HepG2 (cell line): ENCODE data around the gene SQOR. TPM values are rescaled to one million over a fixed set of nuclear protein-coding genes. Genes with fewer than 3 reads are reported as not detected.

Source experiments
- HOXA3 ChIP-seq: sonication (generic); formaldehyde crosslinking; IDR thresholded peaks from 2 replicates; pipeline ENCODE4 v1.5.0; 2020; ENCODE audit warnings: missing genetic modification reagents
- KLF9 ChIP-seq: IDR thresholded peaks from 2 replicates; pipeline ENCODE4 v1.6.1; 2016; ENCODE audit warnings: low read depth
- LCORL ChIP-seq, 2 experiments: fragments of 450-650 bp in 1 of 2; sonication (generic) in 1 of 2; formaldehyde crosslinking in 1 of 2; IDR thresholded peaks; 2 replicates each; pipeline versions ENCODE4 v1.5.0 to v1.6.1; 2017 to 2020; ENCODE audit warnings: antibody characterized with exemption in 1 of 2, missing genetic modification reagents in 1 of 2
- MTA1 ChIP-seq: sonication (generic); formaldehyde crosslinking; IDR thresholded peaks from 2 replicates; pipeline ENCODE4 v1.4.0; 2020; ENCODE audit warnings: missing genetic modification reagents, mild to moderate bottlenecking, borderline replicate concordance
- NFKBIZ ChIP-seq: IDR thresholded peaks from 2 replicates; pipeline ENCODE4 v1.6.1; 2018; ENCODE audit warnings: missing genetic modification reagents, missing compliant biosample characterization
- NR1H2 ChIP-seq: sonication (generic); formaldehyde crosslinking; IDR thresholded peaks from 2 replicates; pipeline ENCODE4 v1.8.1; 2022; ENCODE audit warnings: low read depth, missing genetic modification reagents, borderline replicate concordance
- RAD51 ChIP-seq: fragments of 450-650 bp; IDR thresholded peaks from 2 replicates; pipeline ENCODE4 v1.6.1; 2016; ENCODE audit warnings: borderline replicate concordance
- RFXANK ChIP-seq: IDR thresholded peaks from 2 replicates; pipeline ENCODE4 v1.6.1; 2016
- SATB2 ChIP-seq: sonication (generic); formaldehyde crosslinking; IDR thresholded peaks from 2 replicates; pipeline ENCODE4 v1.5.0; 2020; ENCODE audit warnings: missing genetic modification reagents
- TBX3 ChIP-seq: fragments of 450-650 bp; IDR thresholded peaks from 2 replicates; pipeline ENCODE4 v1.6.1; 2017; ENCODE audit warnings: antibody characterized with exemption, mild to moderate bottlenecking, inconsistent platforms, borderline replicate concordance
- ZBTB3 ChIP-seq: sonication (generic); formaldehyde crosslinking; IDR thresholded peaks from 2 replicates; pipeline ENCODE4 v1.4.0; 2020; ENCODE audit warnings: low read depth, mild to moderate bottlenecking, moderate library complexity, missing genetic modification reagents, borderline replicate concordance
- ZFP62 ChIP-seq: sonication (generic); formaldehyde crosslinking; IDR thresholded peaks from 2 replicates; pipeline ENCODE4 v1.4.0; 2020; ENCODE audit warnings: missing genetic modification reagents
- ZNF253 ChIP-seq: sonication (generic); formaldehyde crosslinking; IDR thresholded peaks from 2 replicates; pipeline ENCODE4 v1.8.0; 2022; ENCODE audit warnings: mild to moderate bottlenecking, missing genetic modification reagents, borderline replicate concordance
- ZNF335 ChIP-seq: sonication (generic); formaldehyde crosslinking; IDR thresholded peaks from 2 replicates; pipeline ENCODE4 v1.4.0; 2020; ENCODE audit warnings: missing genetic modification reagents
- ZNF337 ChIP-seq: sonication (generic); formaldehyde crosslinking; IDR thresholded peaks from 2 replicates; pipeline ENCODE4 v1.5.1; 2020; ENCODE audit warnings: missing genetic modification reagents, low read depth, mild to moderate bottlenecking, borderline replicate concordance
- ZNF350 ChIP-seq: sonication (generic); formaldehyde crosslinking; IDR thresholded peaks from 2 replicates; pipeline ENCODE4 v1.4.0; 2020; ENCODE audit warnings: mild to moderate bottlenecking, low read depth, missing genetic modification reagents, borderline replicate concordance
- ZNF672 ChIP-seq: sonication (generic); formaldehyde crosslinking; IDR thresholded peaks from 2 replicates; pipeline ENCODE4 v1.8.1; 2022; ENCODE audit warnings: missing genetic modification reagents
- ZSCAN30 ChIP-seq: sonication (generic); formaldehyde crosslinking; IDR thresholded peaks from 2 replicates; pipeline ENCODE4 v1.5.0; 2020; ENCODE audit warnings: mild to moderate bottlenecking, missing genetic modification reagents
- polyA plus RNA-seq, 8 experiments: library from polyadenylated mRNA; depleted of rRNA in 3 of 8; stranded (reverse) in 7 of 8; unstranded in 1 of 8; fragments of >200 nt; fragmentation: Illumina TruSeq in 4 of 8; extraction: Trizol in 4 of 8; gene quantifications; 2 replicates each; pipeline versions ENCODE4 v1.2.1 to v1.2.3, GENCODE V29; 2011 to 2016; ENCODE audit warnings: low read depth in 4 of 8, missing spikeins in 1 of 8, mixed read lengths in 1 of 8; ENCODE audit not compliant: insufficient read depth in 1 of 8
- total RNA-seq, 5 experiments: library from RNA; depleted of rRNA; stranded (reverse); fragments of >200 nt; fragmentation: Illumina TruSeq; extraction: Trizol; gene quantifications; 2 replicates each; pipeline ENCODE4 v1.2.3, GENCODE V29; 2016; ENCODE audit warnings: low read depth in 1 of 5
- TF ChIP-seq, protein P1 (sequence below), 2 experiments: fragments of 450-650 bp in 1 of 2; sonication (generic) in 1 of 2; formaldehyde crosslinking; IDR thresholded peaks; 2 replicates each; pipeline versions ENCODE4 v1.5.0 to v1.8.0; 2020 to 2022; ENCODE audit warnings: mild to moderate bottlenecking in 1 of 2, missing genetic modification reagents in 1 of 2
- TF ChIP-seq, protein P2 (sequence below): sonication (generic); formaldehyde crosslinking; IDR thresholded peaks from 2 replicates; pipeline ENCODE4 v1.4.0; 2020; ENCODE audit warnings: missing genetic modification reagents
- TF ChIP-seq, protein P3 (sequence below): sonication (generic); formaldehyde crosslinking; conservative IDR thresholded peaks from 2 replicates; pipeline ENCODE4 v1.8.0; 2022; ENCODE audit warnings: low read depth, missing genetic modification reagents
- TF ChIP-seq, protein P4 (sequence below): IDR thresholded peaks from 2 replicates; pipeline ENCODE4 v1.4.0; 2020; ENCODE audit warnings: mild to moderate bottlenecking, missing genetic modification reagents

The SQOR gene
- total and polyA plus RNA-seq, 2 of the 13 experiments (the other 11 are each of a cell fraction or from before 2014, with no cell fraction given) = 19.3 to 19.4 TPM

DNA sequence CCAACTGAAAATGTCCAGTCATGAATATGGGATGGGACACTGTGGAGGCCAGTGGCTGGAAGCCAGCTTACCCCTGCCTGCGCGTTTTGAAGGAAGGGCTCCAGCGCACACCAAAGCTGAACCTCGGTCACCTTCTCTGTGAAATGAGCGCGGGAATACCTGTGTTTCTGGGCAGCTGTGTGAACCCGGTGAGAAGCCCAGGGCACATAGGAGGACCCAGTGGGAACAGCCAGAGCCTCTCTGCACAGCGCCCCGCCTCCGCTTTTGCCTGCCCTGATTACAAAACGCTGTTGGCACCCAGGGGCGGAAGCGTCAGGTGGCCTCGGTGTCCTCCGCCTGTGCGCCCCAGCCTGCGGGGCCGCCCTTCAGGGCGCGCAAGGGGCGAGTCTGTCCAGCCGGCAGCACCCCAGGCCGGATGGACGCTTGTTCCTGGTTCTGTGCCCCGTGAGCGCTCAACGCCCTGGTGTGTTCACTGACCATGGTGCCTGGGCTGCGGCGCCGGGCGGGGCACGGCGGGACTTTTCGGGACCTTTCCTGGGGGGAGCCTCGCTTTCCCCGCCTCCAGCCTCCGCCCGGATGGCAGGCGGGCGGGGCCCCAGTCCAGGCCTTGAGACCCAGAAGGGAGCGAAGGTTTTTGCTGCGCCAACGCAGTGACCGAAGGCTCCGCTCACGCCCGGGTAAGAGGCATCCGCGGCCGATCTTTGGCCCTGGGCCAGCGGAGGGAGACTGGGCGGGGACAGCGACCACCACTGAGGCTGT lies at the start of gene SQOR (continued):
- TF ChIP-seq, protein P1, sequence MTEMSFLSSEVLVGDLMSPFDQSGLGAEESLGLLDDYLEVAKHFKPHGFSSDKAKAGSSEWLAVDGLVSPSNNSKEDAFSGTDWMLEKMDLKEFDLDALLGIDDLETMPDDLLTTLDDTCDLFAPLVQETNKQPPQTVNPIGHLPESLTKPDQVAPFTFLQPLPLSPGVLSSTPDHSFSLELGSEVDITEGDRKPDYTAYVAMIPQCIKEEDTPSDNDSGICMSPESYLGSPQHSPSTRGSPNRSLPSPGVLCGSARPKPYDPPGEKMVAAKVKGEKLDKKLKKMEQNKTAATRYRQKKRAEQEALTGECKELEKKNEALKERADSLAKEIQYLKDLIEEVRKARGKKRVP (CRISPR knock-in tag; IDR thresholded peaks at IDR 0.05) = peak in 1 of 2 experiments; percentile 20; a peak in 1 of 4 replicates
- TF ChIP-seq, protein P2, sequence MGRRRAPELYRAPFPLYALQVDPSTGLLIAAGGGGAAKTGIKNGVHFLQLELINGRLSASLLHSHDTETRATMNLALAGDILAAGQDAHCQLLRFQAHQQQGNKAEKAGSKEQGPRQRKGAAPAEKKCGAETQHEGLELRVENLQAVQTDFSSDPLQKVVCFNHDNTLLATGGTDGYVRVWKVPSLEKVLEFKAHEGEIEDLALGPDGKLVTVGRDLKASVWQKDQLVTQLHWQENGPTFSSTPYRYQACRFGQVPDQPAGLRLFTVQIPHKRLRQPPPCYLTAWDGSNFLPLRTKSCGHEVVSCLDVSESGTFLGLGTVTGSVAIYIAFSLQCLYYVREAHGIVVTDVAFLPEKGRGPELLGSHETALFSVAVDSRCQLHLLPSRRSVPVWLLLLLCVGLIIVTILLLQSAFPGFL (CRISPR knock-in tag) = no peak
- no peak for TF ChIP-seq TBX3
- no peak for TF ChIP-seq NR1H2
- no peak for TF ChIP-seq SATB2 (CRISPR knock-in tag)
- peak; percentile 49; the same call in 1 of the 2 replicates for TF ChIP-seq MTA1 (CRISPR knock-in tag)
- TF ChIP-seq ZBTB3 (CRISPR knock-in tag) = 0 out of 2 replicates have a peak, but pooled peaks have one; percentile 31
- TF ChIP-seq RAD51 = no peak
- TF ChIP-seq ZFP62 (CRISPR knock-in tag) = no peak
- no peak for TF ChIP-seq ZNF672
- TF ChIP-seq ZSCAN30 (CRISPR knock-in tag) = no peak
- peak; percentile 47; the same call in 1 of the 2 replicates for TF ChIP-seq ZNF253 (CRISPR knock-in tag)
- TF ChIP-seq KLF9 (CRISPR knock-in tag) = no peak
- TF ChIP-seq ZNF350 = peak; percentile 66; the same call in 1 of the 2 replicates
- TF ChIP-seq, protein P3, sequence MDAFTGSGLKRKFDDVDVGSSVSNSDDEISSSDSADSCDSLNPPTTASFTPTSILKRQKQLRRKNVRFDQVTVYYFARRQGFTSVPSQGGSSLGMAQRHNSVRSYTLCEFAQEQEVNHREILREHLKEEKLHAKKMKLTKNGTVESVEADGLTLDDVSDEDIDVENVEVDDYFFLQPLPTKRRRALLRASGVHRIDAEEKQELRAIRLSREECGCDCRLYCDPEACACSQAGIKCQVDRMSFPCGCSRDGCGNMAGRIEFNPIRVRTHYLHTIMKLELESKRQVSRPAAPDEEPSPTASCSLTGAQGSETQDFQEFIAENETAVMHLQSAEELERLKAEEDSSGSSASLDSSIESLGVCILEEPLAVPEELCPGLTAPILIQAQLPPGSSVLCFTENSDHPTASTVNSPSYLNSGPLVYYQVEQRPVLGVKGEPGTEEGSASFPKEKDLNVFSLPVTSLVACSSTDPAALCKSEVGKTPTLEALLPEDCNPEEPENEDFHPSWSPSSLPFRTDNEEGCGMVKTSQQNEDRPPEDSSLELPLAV (CRISPR knock-in tag) = no peak
- TF ChIP-seq HOXA3 (CRISPR knock-in tag) = no peak; the same call in 1 of the 2 replicates
- TF ChIP-seq NFKBIZ = no peak
- TF ChIP-seq ZNF337 (CRISPR knock-in tag) = no peak
- TF ChIP-seq LCORL (IDR thresholded peaks at IDR 0.05) = no peak
- TF ChIP-seq LCORL (CRISPR knock-in tag; IDR thresholded peaks at IDR 0.05) = peak; percentile 91
- TF ChIP-seq, protein P4, sequence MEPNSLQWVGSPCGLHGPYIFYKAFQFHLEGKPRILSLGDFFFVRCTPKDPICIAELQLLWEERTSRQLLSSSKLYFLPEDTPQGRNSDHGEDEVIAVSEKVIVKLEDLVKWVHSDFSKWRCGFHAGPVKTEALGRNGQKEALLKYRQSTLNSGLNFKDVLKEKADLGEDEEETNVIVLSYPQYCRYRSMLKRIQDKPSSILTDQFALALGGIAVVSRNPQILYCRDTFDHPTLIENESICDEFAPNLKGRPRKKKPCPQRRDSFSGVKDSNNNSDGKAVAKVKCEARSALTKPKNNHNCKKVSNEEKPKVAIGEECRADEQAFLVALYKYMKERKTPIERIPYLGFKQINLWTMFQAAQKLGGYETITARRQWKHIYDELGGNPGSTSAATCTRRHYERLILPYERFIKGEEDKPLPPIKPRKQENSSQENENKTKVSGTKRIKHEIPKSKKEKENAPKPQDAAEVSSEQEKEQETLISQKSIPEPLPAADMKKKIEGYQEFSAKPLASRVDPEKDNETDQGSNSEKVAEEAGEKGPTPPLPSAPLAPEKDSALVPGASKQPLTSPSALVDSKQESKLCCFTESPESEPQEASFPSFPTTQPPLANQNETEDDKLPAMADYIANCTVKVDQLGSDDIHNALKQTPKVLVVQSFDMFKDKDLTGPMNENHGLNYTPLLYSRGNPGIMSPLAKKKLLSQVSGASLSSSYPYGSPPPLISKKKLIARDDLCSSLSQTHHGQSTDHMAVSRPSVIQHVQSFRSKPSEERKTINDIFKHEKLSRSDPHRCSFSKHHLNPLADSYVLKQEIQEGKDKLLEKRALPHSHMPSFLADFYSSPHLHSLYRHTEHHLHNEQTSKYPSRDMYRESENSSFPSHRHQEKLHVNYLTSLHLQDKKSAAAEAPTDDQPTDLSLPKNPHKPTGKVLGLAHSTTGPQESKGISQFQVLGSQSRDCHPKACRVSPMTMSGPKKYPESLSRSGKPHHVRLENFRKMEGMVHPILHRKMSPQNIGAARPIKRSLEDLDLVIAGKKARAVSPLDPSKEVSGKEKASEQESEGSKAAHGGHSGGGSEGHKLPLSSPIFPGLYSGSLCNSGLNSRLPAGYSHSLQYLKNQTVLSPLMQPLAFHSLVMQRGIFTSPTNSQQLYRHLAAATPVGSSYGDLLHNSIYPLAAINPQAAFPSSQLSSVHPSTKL = no peak; the same call in 1 of the 2 replicates
- peak; percentile 33; the same call in 1 of the 2 replicates for TF ChIP-seq ZNF335 (CRISPR knock-in tag)
- TF ChIP-seq RFXANK = no peak
